ENCODE measurements around the gene RTEL1.
A peak's percentile ranks its signal among the peaks of the same experiment; 100 is the strongest.

RTEL1 gene

DNA sequence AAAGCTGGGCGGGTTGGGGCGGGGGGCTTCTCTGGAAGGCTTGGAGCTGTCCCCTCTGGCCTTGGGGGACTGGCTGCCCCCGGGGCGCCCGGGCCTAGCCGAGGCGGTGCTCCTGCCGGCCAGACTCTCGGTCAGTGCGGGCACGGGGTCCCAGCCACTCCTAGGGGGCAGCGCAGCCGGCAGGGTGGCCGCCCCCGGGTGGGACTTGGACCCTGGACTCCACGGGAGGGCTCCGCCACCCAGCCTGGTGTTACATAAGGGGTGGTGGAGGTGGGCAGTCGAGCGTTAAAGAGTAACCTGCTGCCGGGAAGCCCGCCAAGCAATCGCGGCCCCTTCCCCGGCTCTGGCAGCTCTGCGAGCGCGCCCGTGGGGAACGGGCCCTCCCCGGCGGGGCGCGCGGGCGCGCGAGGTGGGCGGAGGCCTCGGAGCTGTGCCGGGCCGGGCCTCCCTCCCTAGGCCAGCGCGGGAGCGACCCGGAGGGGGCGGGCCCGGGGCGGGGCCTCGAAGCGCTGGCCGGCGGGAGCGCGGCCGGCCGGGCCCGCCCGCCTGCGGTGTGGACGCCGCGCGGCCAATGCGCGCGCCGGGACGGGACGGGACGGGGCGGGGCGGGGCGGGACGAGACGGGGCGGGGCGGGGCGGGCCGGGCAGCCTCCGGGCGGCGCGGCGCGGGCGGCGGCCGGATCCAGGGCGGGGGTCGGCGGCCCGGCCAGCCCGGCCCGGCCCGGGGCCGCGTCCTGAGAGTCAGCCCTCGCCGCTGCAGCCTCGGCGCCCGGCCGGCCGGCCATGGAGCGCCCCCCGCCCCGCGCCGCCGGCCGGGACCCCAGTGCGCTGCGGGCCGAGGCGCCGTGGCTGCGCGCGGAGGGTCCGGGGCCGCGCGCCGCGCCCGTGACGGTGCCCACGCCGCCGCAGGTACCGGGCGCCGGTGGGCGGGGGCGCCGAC is 81.3 kb downstream of the RTEL1 start, which contains the start of gene SLC2A4RG:
TSS of gene SLC2A4RG (plus strand) at position 647 of the 940 bp plus-strand sequence. CDS start at position 784, 137 bp downstream.
- DNase-seq (ENCODE audit: low spot score): peak; percentile 97

DNA sequence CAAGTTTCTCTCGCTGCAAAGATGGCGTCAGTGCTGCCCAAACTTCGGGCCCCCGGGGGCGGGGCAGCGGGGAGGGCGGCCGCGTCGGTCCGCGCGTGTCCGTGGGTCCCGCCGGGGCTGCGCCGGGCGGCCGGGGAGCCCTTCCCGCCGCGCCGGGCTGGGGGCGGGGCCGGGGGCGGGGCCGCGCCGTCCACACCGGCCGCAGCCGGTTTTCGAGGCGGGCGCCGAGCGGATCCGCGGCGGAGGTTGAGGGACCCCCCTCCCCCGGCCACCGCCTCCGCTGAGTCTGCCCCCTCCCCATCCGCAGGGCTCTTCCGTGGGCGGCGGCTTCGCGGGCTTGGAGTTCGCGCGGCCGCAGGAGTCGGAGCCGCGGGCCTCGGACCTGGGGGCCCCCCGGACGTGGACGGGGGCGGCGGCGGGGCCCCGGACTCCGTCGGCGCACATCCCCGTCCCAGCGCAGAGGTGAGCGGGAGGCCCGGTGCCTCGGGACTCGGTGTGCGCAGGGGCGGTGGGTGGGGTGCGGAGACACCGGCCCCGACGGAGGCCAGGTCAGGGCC is 82.0 kb downstream of the RTEL1 start:
- DNase-seq (ENCODE audit: low spot score): no peak

DNA sequence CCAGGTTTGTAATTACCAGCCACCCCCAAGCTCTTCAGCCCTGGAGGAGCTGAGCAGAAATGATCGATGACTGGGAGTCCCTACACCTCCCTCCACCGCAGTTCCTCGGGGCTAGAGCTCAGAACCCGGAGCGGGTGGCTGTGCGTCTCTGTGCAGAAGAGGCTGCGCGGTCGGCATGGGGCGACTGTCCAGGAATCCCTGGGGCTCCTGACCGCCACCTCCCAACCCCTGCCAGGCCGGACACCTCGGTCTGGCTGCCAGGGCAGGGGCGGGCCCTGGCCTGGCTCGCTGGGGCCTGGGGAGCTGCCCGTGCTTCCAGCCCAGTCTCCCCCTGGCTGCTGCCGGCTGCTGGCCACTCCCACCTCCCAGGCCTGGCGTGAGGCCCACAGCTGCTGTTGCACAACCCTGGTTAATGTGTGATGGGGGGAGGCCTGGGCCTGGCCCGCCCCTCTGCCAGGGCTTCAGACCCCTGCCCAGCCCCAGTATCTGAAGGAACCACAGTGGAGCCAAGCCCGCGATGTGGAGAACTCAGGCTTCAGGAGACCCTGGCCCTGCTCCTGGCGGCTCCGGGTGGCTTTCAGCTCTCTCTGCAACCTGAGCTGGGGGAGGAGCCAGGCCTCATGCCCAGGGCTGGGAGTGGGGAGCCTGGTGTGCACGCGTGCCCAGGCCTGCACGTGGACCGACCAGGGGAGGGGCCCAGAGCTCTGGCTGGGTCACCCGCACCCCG is 82.7 kb downstream of the RTEL1 start:
- DNase-seq (ENCODE audit: low spot score): peak; percentile 99

DNA sequence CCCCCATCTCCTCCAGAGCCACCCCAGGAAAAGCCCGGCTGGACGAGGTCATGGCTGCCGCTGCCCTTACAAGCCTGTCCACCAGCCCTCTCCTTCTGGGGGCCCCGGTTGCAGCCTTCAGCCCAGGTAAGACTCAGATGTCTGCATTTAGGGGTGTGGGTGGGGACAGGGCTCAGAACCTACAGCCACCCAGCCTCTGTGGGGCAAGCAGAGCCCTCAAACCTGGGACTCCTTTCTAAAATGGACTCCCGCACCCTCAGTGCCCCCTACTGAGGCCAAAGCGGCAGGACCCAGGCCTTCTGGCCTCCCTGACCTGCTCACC is 83.2 kb downstream of the RTEL1 start:
- no peak for DNase-seq (ENCODE audit: low spot score)

DNA sequence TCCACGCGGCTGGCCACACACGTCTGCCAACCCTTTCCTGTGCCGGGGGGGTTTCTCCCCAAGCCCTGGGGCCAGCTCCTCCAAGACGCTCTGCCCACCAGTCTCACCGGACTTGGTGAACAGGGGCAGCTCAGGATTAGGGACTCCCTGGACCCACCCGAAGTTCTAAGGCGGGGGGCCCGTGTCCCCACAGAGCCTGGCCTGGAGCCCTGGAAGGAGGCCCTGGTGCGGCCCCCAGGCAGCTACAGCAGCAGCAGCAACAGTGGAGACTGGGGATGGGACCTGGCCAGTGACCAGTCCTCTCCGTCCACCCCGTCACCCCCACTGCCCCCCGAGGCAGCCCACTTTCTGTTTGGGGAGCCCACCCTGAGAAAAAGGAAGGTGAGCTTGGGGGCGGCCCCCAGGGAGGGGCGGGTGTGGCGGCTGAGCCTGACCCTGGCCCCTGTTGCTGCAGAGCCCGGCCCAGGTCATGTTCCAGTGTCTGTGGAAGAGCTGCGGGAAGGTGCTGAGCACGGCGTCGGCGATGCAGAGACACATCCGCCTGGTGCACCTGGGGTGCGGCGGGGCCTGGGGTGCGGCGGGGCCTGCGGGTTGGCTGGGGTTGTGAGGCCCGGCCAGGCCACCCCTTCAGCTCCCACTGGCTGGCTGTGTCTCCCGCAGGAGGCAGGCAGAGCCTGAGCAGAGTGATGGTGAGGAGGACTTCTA is 83.7 kb downstream of the RTEL1 start:
- DNase-seq (ENCODE audit: low spot score): no peak

DNA sequence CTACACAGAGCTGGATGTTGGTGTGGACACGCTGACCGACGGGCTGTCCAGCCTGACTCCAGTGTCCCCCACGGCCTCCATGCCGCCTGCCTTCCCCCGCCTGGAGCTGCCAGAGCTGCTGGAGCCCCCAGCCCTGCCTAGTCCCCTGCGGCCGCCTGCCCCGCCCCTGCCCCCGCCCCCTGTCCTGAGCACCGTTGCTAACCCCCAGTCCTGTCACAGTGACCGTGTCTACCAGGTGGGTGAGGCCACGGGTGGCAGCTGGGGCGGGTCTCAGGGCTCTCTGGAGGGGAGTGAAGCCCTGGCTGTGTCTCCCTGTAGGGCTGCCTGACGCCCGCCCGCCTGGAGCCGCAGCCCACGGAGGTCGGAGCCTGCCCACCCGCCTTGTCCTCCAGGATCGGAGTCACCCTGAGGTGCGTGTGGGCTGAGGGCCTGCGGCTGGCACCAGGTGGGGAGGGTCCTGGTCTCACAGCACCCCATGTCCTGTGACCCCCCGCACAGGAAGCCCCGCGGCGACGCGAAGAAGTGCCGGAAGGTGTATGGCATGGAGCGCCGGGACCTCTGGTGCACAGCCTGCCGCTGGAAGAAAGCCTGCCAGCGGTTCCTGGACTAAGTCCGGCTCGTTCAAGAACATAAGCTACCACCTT is 84.4 kb downstream of the RTEL1 start:
- DNase-seq (ENCODE audit: low spot score): no peak

DNA sequence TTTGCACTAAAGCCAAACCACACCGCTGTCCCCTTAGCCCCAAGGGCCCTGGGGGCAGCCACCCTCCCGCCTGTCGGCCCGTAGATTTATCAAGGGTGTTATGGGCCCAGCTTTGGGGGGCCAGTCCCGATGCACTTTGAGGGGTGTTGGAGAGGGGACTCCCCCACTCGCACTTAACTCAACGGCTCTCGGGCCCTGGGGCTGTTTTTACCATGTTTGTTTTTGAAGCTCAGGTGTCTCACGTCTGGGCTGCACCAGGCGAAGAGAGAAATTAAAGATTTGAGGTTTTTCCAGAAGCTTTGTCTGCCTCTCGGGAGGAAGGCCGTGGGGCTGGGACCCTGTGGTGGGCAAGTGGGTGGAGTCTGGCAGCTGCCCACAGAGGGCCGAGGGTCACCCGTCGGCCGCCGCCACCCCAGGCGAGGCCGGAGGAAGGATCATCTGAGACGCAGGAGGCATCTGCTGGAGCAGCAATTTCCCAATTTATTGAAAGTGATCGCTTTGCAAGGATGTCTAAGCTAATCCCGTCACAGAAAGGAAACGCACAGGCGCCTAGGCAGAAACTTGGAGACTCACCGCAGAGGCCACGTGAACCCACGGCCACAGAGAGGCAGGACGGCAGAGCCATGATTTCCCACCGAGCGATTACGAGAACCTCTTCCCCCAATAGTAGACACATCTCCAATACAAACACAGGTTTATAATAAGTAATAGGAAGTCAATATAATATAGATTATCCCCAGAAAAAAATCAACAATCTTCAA is 85.3 kb downstream of the RTEL1 start:
- DNase-seq (ENCODE audit: low spot score): no peak

DNA sequence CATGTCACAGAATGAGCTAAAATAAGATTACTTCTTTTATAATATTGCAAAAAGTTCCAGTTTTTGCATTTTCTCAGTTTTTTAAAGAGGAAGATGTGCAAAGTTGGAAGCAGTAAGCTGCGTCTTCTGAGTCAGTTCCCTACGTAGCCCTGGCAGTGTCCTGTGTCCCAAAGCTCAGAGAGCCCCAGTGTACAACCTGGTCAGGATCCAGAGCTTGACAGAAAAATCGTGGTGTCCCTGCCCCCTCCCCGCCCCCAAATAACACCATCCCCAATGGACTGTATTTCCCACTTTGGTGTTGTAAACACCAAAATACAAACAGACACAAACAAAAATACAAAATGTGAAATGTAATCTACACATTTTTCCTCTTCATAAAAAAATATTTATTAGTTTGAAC is 86.0 kb downstream of the RTEL1 start:
- DNase-seq (ENCODE audit: low spot score): no peak

DNA sequence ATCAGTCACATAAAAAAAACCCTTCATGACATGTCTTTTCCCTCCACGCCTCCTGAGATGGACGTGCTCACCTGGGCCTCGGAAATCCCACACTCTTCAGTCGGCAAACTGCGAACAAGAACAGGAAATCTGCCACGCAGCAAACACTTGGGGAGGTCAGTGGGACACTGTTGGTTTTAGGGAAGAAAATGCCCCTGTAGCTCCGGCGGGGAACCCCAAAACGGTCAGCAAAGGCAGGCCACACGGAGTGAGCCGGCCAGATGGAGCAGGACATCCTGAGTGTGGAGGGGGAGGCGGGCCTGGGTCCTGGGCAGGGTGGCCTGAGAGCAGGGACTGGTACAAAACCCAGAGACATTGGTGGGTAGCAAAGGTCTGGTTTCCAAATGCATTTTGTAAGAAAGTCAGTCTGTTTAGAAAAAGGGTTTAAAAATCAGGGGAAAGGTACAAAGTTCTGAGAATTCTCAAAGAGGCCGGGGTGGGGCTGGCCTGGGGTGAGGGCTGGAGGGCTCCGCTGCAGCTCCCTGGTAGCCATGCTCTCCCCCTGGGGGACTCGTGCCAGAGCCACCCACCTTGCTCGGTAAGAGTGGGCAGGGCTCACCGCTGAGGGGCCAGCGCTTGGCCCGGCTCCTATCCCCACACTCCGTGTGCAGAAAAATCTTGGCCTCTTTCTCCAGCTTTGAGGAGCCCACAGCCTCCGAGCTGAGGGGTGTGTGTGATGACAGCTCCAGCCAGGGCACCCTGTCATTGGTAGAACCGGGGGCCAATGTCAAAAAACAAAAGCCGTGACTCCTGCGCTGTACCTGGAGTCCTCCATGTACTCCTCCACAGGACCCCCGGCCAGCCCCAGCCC is 86.7 kb downstream of the RTEL1 start:
- DNase-seq (ENCODE audit: low spot score): peak; percentile 28

DNA sequence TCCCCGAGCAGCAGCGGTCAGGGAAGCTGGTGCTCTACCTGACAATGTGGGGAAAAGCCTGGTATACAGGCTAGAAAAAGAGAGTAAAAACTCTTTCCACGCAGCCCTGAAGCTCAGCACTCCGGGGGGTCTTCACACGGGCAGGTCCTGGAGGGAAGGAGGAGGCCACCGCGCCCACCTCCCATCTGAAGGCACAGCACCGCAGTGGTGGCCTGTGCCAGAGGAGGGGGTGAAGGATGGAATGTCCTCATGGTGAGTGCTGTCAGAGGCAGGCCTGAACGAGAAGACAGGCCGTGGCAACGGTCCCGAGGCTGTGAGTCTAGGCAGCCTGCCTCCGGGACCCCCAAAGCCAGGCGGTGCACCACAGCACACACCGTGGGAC is 87.3 kb downstream of the RTEL1 start:
- DNase-seq (ENCODE audit: low spot score): peak; percentile 23
